ENCODE results near the gene AFM. TPM values are rescaled to one million over a fixed set of nuclear protein-coding genes. Genes with fewer than 3 reads are reported as not detected.

AFM gene
- total RNA-seq, 4 donors from 2014 or later: not detected

- 81 to 89% methylated on average over 7 of the region's 7 CpGs for WGBS, 2 donors
- DNase-seq (ENCODE audit: low spot score in 2 of 2): no peak
- intact Hi-C loops (cut with DNase I; ENCODE audit: low total_unique reads): no loop called here
- no peak overlapping the region for H3K4me3 ChIP-seq (ENCODE audit: low read depth, poor library complexity, severe bottlenecking)
- TF ChIP-seq POLR2A (IDR thresholded peaks at IDR 0.05) (no peak), CTCF (IDR thresholded peaks at IDR 0.05) (no peak)
These were observed 35.9 kb upstream of the AFM start for GRCh38 chr4:73445383-73446335.

- intact Hi-C loops (cut with DNase I; ENCODE audit: low total_unique reads): no loop called here
- TF ChIP-seq CTCF (IDR thresholded peaks at IDR 0.05): no peak
- TF ChIP-seq POLR2A (IDR thresholded peaks at IDR 0.05): no peak
- DNase-seq (ENCODE audit: low spot score in 2 of 2): no peak
- H3K4me3 ChIP-seq (ENCODE audit: low read depth, poor library complexity, severe bottlenecking): no peak overlapping the region
- 7 to 15% methylated on average over 4 of the region's 4 CpGs for WGBS, 2 donors
These were observed 35.1 kb upstream of the AFM start for GRCh38 chr4:73446336-73446938.

GRCh38 chr4:73447671-73448070 lies 33.9 kb upstream of the AFM start:
- no peak for DNase-seq (ENCODE audit: low spot score in 2 of 2)
- H3K4me3 ChIP-seq (ENCODE audit: low read depth, poor library complexity, severe bottlenecking): no peak overlapping the region
- TF ChIP-seq POLR2A (IDR thresholded peaks at IDR 0.05) (no peak), CTCF (IDR thresholded peaks at IDR 0.05) (no peak)
- 53 to 64% methylated on average over 4 of the region's 4 CpGs for WGBS, 2 donors
- intact Hi-C loops (cut with DNase I; ENCODE audit: low total_unique reads): no loop called here

GRCh38 chr4:73448448-73449203 lies 32.9 kb upstream of the AFM start:
- intact Hi-C loops (cut with DNase I; ENCODE audit: low total_unique reads): no loop called here
- 92 to 93% methylated on average over 4 of the region's 4 CpGs for WGBS, 2 donors
- TF ChIP-seq CTCF (IDR thresholded peaks at IDR 0.05) (no peak), POLR2A (IDR thresholded peaks at IDR 0.05) (no peak)
- no peak for DNase-seq (ENCODE audit: low spot score in 2 of 2)
- H3K4me3 ChIP-seq (ENCODE audit: low read depth, poor library complexity, severe bottlenecking): no peak overlapping the region

- no peak for TF ChIP-seq CTCF (IDR thresholded peaks at IDR 0.05)
- TF ChIP-seq POLR2A (IDR thresholded peaks at IDR 0.05): no peak
- intact Hi-C loops (cut with DNase I; ENCODE audit: low total_unique reads): no loop called here
- no peak for DNase-seq (ENCODE audit: low spot score in 2 of 2)
- 47 to 48% methylated on average over 9 of the region's 9 CpGs for WGBS, 2 donors
- H3K4me3 ChIP-seq (ENCODE audit: low read depth, poor library complexity, severe bottlenecking): no peak overlapping the region
These were observed 31.0 kb upstream of the AFM start for GRCh38 chr4:73450398-73451004.
